HG02884 (cell line): ENCODE results near the gene BMP6.

Experiments used
- ATAC-seq: cut with Tn5 transposase; IDR thresholded peaks from one replicate; pipeline ENCODE4 v1.9.1; 2021; ENCODE audit warnings: mild to moderate bottlenecking, moderate library complexity; ENCODE audit not compliant: unreplicated experiment

Gene BMP6

GRCh38 chr6:7821426-7821825, 95.5 kb downstream of the BMP6 start:
- ATAC-seq = no peak

GRCh38 chr6:7823552-7823951, 97.7 kb downstream of the BMP6 start:
- ATAC-seq = no peak

DNA sequence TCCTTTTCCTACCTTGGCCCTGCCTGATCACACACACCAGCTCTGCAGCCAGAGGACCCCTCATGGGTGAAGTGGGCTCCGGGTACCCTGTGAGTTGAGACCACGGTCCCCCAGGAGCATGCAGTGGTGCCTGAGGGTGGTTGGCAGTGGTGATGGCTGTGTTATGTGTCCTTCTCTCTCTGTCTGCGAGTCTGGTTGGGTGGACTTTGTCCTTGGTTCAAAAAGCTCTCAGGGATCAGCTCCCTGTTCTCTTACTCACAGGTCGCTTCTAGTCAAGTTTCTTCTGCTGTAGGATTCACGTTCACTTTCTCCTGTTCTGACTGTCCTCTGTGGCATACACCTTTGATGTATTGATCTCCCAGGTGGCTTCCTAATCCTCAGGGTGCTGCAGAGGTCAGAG, 100.1 kb downstream of the BMP6 start:
- no peak for ATAC-seq

GRCh38 chr6:7827142-7827541, 101.2 kb downstream of the BMP6 start:
- no peak for ATAC-seq

- ATAC-seq = no peak
These were observed 102.2 kb downstream of the BMP6 start for GRCh38 chr6:7828124-7828523.

DNA sequence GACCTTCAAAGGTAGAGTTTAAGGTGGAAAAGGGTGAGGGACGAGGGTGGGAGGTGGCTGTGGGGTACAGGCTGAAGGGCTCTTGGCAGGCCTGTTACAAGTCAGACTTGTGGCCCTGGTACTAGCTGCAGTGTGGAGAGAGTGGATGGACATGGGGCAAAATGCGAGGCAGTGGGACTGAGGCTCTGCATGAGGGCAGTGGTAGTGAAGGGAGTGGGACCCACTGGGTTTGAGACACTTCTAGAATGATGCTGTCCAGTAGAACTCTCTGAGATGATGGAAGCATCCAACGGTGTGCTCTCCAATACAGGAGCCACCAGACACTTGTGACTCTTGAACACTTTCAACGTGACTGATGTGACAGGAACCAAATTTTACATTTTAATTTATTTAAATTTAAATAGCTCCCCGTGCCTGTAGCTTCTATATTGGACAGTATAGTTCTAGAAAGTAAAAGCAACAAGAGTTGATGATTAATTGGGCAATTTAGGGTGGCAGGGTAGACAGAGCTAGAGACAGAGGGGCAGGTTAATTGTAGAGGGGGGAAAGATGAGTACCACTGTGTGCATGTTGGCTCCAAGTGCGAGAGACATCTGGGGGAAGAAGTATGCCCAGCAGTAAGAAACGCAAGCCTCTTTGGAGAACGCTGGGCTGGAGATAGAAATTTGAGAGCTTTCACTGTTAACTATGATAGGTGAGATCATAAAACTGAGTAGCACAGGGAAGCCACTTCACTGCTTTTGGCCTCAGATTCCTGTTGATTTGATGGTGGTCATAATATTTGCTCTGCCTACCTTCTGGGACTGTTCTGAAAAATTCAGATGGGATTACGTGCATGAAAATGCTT, 107.2 kb downstream of the BMP6 start:
- no peak for ATAC-seq

DNA sequence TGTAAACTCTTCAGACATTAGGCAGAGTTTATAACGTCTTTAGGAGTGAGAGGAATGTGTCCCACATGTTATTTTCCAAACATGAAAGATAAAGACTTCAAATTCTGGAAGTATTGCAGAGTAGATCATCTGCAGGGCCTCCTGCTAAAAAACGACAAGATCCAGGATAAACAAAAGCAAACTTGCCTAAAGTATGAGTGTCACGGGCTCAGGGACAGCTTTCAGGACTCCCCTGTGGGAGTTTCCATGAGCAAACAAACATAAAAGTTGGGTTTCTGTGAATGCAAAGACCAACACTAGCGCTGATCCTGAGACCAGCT, 107.8 kb downstream of the BMP6 start:
- no peak for ATAC-seq

- no peak for ATAC-seq
These were observed 110.6 kb downstream of the BMP6 start for GRCh38 chr6:7836371-7837026.

DNA sequence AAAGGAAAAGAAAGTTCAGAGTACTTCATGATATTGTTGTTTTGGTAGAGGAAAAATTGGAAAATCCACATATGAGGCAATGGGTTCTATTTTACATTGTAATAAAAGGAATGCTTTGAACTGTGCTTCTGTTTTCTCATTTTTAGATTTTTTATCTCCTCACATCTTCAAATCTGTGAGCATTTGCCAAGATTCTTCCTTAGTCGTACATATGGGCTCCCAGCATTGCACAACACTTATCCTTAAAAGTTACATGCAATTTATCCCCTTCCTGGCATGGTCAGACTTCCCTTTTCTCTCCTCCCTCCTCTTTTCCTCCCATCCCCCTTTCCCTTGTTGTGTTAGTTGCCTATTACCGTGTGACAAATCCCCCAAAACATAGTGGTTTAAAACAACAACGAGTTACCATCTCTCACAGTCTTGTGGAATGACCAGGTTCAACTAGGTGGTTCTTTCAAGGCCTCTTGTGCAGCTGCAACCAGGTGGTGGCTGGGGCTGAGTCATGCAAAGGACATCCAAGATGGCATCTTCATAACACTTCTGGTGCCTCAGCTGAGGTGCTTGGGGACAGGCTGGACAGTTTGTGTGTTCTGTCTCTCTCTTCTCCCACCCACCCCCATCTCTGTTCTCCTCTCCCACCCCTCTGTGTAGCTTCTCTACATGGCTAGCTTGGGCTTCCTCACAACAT, 116.0 kb downstream of the BMP6 start:
- no peak for ATAC-seq

GRCh38 chr6:7846966-7847818, 121.3 kb downstream of the BMP6 start:
- no peak for ATAC-seq

DNA sequence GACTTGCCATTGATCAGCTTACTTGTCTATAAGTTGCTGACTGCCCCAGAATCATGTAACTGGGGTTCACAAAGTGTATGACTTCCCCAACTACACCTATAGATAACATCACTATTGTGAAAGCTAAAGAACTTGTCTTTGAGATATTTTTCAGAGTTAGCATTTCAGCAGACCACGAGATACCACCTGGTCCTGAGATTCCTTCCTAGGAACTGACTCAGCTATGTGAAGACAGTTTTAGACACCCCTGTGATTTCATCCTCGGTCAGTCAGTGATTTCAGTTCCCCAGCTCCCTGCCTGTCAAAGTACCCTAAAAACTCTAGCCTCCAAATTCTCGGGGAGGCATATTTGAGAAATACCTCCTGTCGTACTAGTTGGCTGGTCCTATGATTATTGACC, 122.3 kb downstream of the BMP6 start:
- no peak for ATAC-seq

DNA sequence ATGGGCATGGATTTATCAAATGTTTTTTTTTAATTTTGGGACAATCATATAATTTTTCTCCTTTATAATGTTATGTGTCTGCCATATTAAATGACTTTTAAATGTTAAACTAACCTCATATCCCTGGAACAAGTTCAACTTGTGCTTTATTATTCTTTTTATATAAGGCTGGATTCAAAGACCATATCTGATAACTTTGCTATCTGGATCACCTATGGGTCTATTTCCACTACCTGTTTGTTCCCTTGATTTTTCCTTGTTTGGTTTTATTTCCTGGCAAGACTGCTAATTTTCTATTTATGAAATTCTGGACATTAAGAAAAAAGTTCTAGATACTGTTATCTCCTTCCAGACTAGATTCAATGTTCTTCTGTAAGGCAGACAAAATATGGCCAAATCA, 125.9 kb downstream of the BMP6 start:
- ATAC-seq = no peak

DNA sequence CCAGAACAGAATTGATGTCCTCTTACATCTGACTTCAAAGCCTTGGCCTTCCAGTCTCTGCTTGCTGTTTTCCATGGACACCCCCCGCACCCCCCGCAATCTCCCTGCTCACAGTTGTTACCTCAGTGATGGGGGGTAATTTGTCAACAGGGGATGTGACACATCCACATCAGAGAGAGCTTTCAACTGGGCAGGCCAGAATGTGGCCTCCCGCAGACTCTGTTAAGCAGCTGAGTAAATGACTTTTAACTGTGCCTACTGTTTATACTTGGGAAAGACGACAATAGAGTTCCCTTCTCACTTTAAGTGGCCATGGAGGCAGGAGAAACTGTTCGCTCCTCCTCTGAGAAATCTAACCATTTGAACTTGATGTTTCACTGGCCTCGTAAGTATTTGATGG, 133.7 kb downstream of the BMP6 start:
- ATAC-seq = no peak

DNA sequence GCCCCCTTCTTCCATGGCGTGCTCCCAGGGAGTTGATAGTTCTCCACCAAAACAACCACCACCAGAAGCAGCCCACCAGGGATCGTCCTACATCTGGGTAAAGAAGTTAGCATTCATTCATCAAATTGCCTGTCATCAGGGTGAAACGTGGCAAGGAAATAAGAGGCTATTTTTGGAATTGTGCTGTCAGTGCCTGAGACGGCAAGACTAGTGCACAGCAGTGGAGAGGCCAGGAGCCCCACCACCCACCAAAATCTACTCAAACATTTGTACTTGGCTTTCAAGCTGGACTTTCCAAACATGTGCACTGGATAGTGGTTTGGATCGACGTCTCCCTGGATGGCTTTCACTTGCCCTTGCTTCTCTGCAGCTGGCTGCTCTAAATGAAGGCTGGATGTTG, 139.9 kb downstream of the BMP6 start:
- no peak for ATAC-seq

DNA sequence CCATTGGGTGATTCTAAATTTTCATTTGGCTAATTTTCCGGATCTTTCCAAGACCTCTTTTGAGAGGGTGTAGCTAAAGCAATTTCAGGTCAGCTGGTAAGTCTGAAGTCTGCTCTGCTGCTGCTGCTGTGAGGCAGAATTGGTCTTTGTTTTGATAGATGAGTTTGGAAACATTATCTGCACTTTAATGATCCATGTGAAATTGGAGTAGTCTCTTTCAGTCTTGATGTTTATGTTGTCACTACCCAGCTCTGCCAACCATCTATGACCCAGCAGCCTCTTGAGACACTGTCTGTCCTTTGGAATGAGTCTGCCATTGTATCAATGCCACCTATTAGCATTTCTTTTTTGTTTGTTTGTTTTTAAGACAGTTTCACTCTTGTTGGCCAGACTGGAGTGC, 140.6 kb downstream of the BMP6 start:
- no peak for ATAC-seq

DNA sequence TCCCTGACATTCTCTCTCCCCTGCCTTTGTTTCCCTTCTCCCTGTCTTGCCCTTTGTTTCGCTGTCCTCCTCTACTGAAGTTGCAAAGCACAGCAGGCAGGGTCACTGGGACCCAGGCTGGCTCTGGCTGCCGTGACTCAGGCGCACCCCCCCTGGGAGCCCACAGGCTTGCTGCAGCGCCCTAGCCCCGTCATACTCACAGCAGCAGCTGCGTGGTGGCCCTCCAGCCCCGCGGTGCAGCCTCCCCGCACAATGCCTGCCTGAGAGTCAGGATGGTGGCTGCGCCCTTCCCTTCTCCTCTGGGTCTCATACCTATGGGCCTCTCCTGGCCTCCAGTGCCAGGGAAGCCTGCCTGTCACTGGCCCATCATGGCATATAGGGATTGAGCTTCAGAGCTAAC, 143.0 kb downstream of the BMP6 start:
- no peak for ATAC-seq

DNA sequence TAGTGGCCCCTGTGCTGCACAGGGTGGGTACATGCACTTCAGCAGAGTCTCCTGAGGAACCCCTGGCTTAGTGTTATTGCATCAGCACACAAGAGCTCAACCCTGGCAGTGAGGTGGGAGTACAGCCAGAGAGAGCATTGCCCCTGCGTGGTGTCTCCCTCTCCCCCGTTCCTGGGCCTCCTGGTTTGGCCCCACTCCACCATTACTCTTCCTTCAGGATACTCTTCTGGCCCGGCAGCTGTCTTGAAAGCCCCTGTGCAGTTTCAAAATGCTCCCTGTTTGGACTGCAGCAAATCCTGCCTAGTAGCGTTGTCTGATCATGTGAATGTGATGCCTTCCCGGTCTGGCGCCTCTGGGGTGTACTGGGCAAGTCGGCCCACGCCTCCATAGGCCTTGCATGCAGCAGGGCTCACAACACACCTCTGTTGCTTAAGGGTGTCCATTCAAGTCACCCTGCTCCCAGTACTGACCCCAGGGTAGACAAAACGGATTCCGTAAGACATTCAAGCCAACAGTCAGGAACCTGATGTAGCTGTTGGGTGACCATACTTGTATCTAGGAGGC, 152.6 kb downstream of the BMP6 start:
- ATAC-seq = no peak

- ATAC-seq = no peak
These were observed 153.1 kb downstream of the BMP6 start for GRCh38 chr6:7879043-7879442.

- ATAC-seq = no peak
These were observed 153.7 kb downstream of the BMP6 start for GRCh38 chr6:7879579-7879978.

DNA sequence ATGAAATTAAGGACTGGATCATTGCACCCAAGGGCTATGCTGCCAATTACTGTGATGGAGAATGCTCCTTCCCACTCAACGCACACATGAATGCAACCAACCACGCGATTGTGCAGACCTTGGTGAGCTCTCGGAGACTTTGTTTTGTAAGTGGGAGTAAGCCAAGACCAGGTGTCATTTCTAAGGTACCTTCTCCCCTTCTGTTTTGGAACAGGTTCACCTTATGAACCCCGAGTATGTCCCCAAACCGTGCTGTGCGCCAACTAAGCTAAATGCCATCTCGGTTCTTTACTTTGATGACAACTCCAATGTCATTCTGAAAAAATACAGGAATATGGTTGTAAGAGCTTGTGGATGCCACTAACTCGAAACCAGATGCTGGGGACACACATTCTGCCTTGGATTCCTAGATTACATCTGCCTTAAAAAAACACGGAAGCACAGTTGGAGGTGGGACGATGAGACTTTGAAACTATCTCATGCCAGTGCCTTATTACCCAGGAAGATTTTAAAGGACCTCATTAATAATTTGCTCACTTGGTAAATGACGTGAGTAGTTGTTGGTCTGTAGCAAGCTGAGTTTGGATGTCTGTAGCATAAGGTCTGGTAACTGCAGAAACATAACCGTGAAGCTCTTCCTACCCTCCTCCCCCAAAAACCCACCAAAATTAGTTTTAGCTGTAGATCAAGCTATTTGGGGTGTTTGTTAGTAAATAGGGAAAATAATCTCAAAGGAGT, 154.2 kb downstream of the BMP6 start:
- no peak for ATAC-seq
